Adrenal gland (tissue), 12 donors: ENCODE measurements around the gene CLIC6. TPM values are rescaled to one million over a fixed set of nuclear protein-coding genes. Genes with fewer than 3 reads are reported as not detected.
A peak's percentile ranks its signal among the peaks of the same experiment; 100 is the strongest.

ENCODE experiments used
- DNase-seq, 7 donors: peaks; one replicate each; pipeline ENCODE4 v3.0.0-alpha.2; 2019 to 2020
- H3K27ac ChIP-seq, 5 donors: fragments of 200-600 bp; sonication (generic) in 4 of 5; 1 replicate in 3 of 5; 2 replicates in 2 of 5; pipeline versions ENCODE4 v1.5.1 to v1.8.0; 2016 to 2020; ENCODE audit warnings: mild to moderate bottlenecking in 1 of 5
- H3K27me3 ChIP-seq: fragments of 200-600 bp; 2 replicates; pipeline ENCODE4 v1.8.0; 2021
- H3K36me3 ChIP-seq, 2 donors: fragments of 200-600 bp; replicated peaks in 1 of 2; 1 replicate in 1 of 2; 2 replicates in 1 of 2; pipeline versions ENCODE4 v1.5.1 to v1.8.0; 2018 to 2022
- H3K4me1 ChIP-seq, 2 donors: fragments of 200-600 bp; replicated peaks in 1 of 2; 1 replicate in 1 of 2; 2 replicates in 1 of 2; pipeline versions ENCODE4 v1.5.1 to v1.8.0; 2018 to 2021
- H3K4me3 ChIP-seq, 4 donors: fragments of 200-600 bp; sonication (generic) in 3 of 4; one replicate each; pipeline ENCODE4 v1.5.1; 2016 to 2018
- H3K9me3 ChIP-seq, 3 donors: fragments of 200-600 bp; sonication (generic) in 1 of 3; replicated peaks in 1 of 3; 1 replicate in 2 of 3; 2 replicates in 1 of 3; pipeline versions ENCODE4 v1.5.1 to v1.8.0; 2016 to 2021
- CTCF ChIP-seq, 6 experiments: fragments of 450-650 bp in 4 of 6; fragments of 200-600 bp in 2 of 6; sonication (generic) in 1 of 6; IDR thresholded peaks; 1 replicate in 5 of 6; 2 replicates in 1 of 6; pipeline versions ENCODE4 v1.5.1 to v1.8.0; 2016 to 2021; ENCODE audit warnings: antibody characterized with exemption in 6 of 6, mild to moderate bottlenecking in 2 of 6, moderate library complexity in 1 of 6
- POLR2A ChIP-seq, 2 donors: fragments of 450-650 bp; IDR thresholded peaks; one replicate each; pipeline ENCODE4 v1.6.1; 2017; ENCODE audit warnings: antibody characterized with exemption in 2 of 2, mild to moderate bottlenecking in 2 of 2, moderate library complexity in 1 of 2
- WGBS, 4 donors: extraction: QIAGEN DNeasy Blood & Tissue Kit in 2 of 4; methylation state at CpG; one replicate each; pipeline versions ENCODE4 v1.1.5 to v1.1.7; 2013 to 2017; 5-methylcytosine and 5-hydroxymethylcytosine counted together
- intact Hi-C, 2 donors: fragments of 100-400 bp; cut with DNase I; formaldehyde crosslinking; loops; one replicate each; pipeline versions ENCODE4 v1.14.1 to v1.15.0; 2022 to 2023
- polyA plus RNA-seq, 3 donors: library from polyadenylated mRNA; stranded (reverse); fragments of 200-250 nt in 2 of 3; fragments of 350-450 nt in 1 of 3; fragmentation: Illumina TruSeq in 1 of 3; extraction: RNeasy Lipid Tissue Mini Kit (QIAGEN cat#74804) in 1 of 3; gene quantifications; one replicate each; pipeline ENCODE4 v1.2.3, GENCODE V29; 2013 to 2014
- total RNA-seq, 9 donors: library from RNA; depleted of rRNA in 4 of 9; stranded (reverse); fragments of >200 nt in 4 of 9; fragments of 120-200 nt in 1 of 9; fragmentation: NEBNext Ultra II Directional in 1 of 9; extraction: Animal tissue kit (Norgen Biotek cat#: 25700) in 1 of 9; gene quantifications; one replicate each; pipeline versions ENCODE4 v1.1.0 to v1.2.4, GENCODE V29; 2013 to 2023
- donor health status: healthy with polysubstance abuse.
- donor health status: Bipolar disorder and iron deficiency.
- donor health status: DM: yes; HTN: yes; CAD: no.
- donor health status: DM: no; HTN: no; CAD: no.
- donor health status: DM: no; HTN: no; CAD: no.
- donor health status: DM: yes; HTN: yes; CAD: no.

CLIC6 gene
- total and polyA plus RNA-seq, 12 donors: 0.07 to 0.41 (median 0.24) TPM; not detected in 5

GRCh38 chr21:34730756-34731445 lies 62.1 kb downstream of the CLIC6 start:
- intact Hi-C loops: no loop called here
- H3K4me1 ChIP-seq: no peaks in the 10 kb centered on the region
- WGBS, 4 donors: 81 to 95% (median 91%) methylated on average over 5 of the region's 5 CpGs

GRCh38 chr21:34732388-34732821 lies 63.6 kb downstream of the CLIC6 start:
- no peaks in the 10 kb centered on the region for H3K4me1 ChIP-seq
- WGBS, 4 donors: 54 to 63% (median 59%) methylated on average over 4 of the region's 4 CpGs
- DNase-seq: peak in 1 of 7 donors; percentile 2
- no peaks in the 10 kb centered on the region for H3K36me3 ChIP-seq
- no peak overlapping the region for H3K27ac ChIP-seq
- TF ChIP-seq CTCF (IDR thresholded peaks at IDR 0.05): no peak
- H3K9me3 ChIP-seq: no peaks in the 10 kb centered on the region
- intact Hi-C loops: no loop called here
- H3K4me3 ChIP-seq: no peak overlapping the region
- H3K27me3 ChIP-seq: no peaks in the 10 kb centered on the region

More at GRCh38 chr21:34730756-34731445, 62.1 kb downstream of the CLIC6 start:
- no peak for TF ChIP-seq POLR2A (IDR thresholded peaks at IDR 0.05)
- TF ChIP-seq CTCF (IDR thresholded peaks at IDR 0.05): no peak
- no peak overlapping the region for H3K27ac ChIP-seq
- no peaks in the 10 kb centered on the region for H3K9me3 ChIP-seq
- H3K27me3 ChIP-seq: no peaks in the 10 kb centered on the region
- no peaks in the 10 kb centered on the region for H3K36me3 ChIP-seq
- H3K4me3 ChIP-seq: no peak overlapping the region
- DNase-seq: no peak

- DNase-seq: no peak
- Histone ChIP-seq H3K4me3 (no peak overlapping the region), H3K27me3 (no peaks in the 10 kb centered on the region), H3K27ac (no peak overlapping the region), H3K36me3 (no peaks in the 10 kb centered on the region), H3K9me3 (no peaks in the 10 kb centered on the region), H3K4me1 (no peaks in the 10 kb centered on the region)
- WGBS, 4 donors: 91 to 98% (median 94%) methylated on average over 4 of the region's 4 CpGs
- TF ChIP-seq CTCF (IDR thresholded peaks at IDR 0.05) (no peak), POLR2A (IDR thresholded peaks at IDR 0.05) (no peak)
- intact Hi-C loops: no loop called here
Measured at GRCh38 chr21:34733852-34734251, 65.1 kb downstream of the CLIC6 start.

GRCh38 chr21:34734696-34735095 lies 65.9 kb downstream of the CLIC6 start:
- 82 to 96% (median 94%) methylated on average over 7 of the region's 7 CpGs for WGBS, 4 donors

More at GRCh38 chr21:34734696-34735095, 65.9 kb downstream of the CLIC6 start:
- H3K9me3 ChIP-seq: no peaks in the 10 kb centered on the region
- TF ChIP-seq CTCF (IDR thresholded peaks at IDR 0.05) (no peak), POLR2A (IDR thresholded peaks at IDR 0.05) (no peak)
- H3K4me1 ChIP-seq: no peaks in the 10 kb centered on the region
- H3K27ac ChIP-seq: no peak overlapping the region
- intact Hi-C loops: no loop called here
- H3K36me3 ChIP-seq: no peaks in the 10 kb centered on the region
- no peak for DNase-seq
- no peaks in the 10 kb centered on the region for H3K27me3 ChIP-seq
- no peak overlapping the region for H3K4me3 ChIP-seq
